ENCODE results near the gene LDLRAD4.

Gene LDLRAD4

DNA sequence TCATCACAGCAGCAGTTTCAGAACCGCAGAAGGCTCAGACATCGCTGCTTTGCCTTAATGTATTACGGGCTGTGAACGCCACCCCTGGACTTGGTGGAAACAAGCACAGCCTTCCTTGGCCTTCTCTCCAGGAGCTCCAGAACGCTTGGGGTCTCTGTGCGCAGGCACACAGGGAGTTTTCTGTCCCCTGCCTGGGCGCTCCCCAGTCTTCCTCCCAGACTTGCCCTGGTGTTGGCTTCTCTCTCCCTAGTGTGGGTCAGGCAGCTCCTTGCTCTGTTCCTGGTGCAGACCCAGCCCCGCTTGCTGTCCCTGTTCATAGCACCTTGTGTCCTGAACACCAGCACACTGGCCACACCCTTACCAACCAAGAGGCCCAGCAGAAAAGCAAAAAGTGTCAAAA, 404.2 kb downstream of the LDLRAD4 start:
- no peak for FAIRE-seq
- no peak for DNase-seq (ENCODE audit: insufficient read length, low spot score)
- no peak for TF ChIP-seq TAF1 (IDR thresholded peaks at IDR 0.05; ENCODE audit: low read depth, low read length)
- no peak for TF ChIP-seq PAX5 (IDR thresholded peaks at IDR 0.05; ENCODE audit: insufficient read depth, low read length, severe bottlenecking)
- no peak for TF ChIP-seq POU2F2 (IDR thresholded peaks at IDR 0.05; ENCODE audit: low read depth, low read length)
- TF ChIP-seq POLR2AphosphoS5 (IDR thresholded peaks at IDR 0.05; ENCODE audit: low read depth, low read length), result no peak
- TF ChIP-seq SPI1 (IDR thresholded peaks at IDR 0.05; ENCODE audit: low read depth, low read length), result no peak
- TF ChIP-seq POLR2A (IDR thresholded peaks at IDR 0.05; ENCODE audit: low read depth, low read length), result no peak

DNA sequence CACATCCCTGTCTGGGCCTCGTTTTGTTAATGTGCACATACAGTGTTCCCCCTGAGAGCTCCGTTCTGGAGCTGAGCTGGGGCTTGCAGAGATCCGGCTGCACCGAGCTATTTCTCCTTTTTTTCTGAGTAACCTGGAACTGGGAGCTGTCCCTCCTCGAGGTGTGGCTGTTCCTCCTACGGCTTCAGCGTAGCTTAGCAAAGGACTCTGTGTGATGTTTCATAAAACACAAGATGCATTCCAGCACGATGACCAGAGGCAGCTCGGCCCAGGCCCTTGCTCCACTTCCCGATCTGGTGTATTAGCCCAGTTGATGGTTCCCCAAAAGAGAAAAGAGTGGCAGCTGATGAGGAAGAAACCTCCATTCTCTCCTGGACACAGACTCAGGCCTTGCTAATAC, 404.8 kb downstream of the LDLRAD4 start:
- FAIRE-seq (no peak), DNase-seq (ENCODE audit: insufficient read length, low spot score) (no peak)
- no peak for TF ChIP-seq TAF1 (IDR thresholded peaks at IDR 0.05; ENCODE audit: low read depth, low read length)
- no peak for TF ChIP-seq POLR2A (IDR thresholded peaks at IDR 0.05; ENCODE audit: low read depth, low read length)
- TF ChIP-seq POLR2AphosphoS5 (IDR thresholded peaks at IDR 0.05; ENCODE audit: low read depth, low read length), result no peak
- TF ChIP-seq SPI1 (IDR thresholded peaks at IDR 0.05; ENCODE audit: low read depth, low read length), result no peak
- TF ChIP-seq POU2F2 (IDR thresholded peaks at IDR 0.05; ENCODE audit: low read depth, low read length), result no peak
- TF ChIP-seq PAX5 (IDR thresholded peaks at IDR 0.05; ENCODE audit: insufficient read depth, low read length, severe bottlenecking), result no peak

DNA sequence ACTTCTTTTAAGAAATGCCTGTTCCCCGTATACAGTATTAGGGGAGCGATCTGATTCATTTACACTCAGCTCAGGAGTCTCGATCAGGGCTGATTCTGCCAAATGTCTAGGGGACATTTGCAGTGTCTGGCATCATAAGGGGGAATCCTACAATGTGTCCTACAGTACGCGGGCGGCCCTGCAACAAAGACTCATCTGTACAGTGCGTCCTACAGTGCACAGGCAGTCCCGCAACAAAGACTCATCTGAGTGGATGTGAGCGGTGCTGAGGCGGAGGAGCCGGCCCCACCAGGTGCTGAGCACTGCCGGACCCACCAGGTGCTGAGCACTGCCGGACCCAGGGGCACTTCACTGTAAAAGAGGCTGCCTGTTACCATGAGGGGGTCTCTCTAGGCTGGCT, 405.3 kb downstream of the LDLRAD4 start:
- DNase-seq (ENCODE audit: insufficient read length, low spot score) (no peak), FAIRE-seq (no peak)
- no peak for TF ChIP-seq PAX5 (IDR thresholded peaks at IDR 0.05; ENCODE audit: insufficient read depth, low read length, severe bottlenecking)

DNA sequence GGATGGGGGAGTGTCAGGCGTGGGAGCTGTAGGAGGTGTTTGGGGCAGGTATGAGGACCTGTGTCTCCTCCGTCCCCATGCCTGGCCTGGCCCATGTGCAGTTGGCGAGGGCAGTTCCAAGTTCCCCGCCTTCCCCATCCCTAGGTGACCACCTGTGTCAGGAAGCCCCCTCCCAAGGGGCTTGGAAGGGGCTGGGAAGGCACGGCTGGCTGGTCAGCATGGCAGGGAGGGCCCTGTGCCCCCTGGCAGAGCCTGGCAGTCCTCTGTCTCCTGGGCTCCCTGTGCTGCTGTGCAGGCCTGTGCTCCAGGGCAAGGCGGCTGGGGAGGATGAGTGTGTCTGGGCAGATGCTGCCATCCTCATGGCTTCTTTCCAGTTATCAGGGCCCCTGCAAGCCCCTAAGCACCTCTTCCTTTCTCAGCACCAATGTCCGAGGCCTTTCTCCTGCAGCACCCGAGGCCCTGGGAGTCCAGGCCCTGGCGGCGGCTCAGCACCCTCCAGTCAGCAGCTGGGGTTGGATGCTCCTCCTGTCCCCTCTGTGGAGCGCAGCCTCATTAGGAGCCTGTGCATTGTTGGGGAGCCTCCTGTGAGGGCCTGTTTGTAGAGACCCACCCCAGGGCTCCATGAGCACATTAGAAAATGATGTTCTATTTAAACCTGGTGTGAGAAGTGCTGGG, 406.1 kb downstream of the LDLRAD4 start:
- no peak for TF ChIP-seq POLR2A (IDR thresholded peaks at IDR 0.05; ENCODE audit: low read depth, low read length)
- TF ChIP-seq POLR2AphosphoS5 (IDR thresholded peaks at IDR 0.05; ENCODE audit: low read depth, low read length), result no peak
- TF ChIP-seq POU2F2 (IDR thresholded peaks at IDR 0.05; ENCODE audit: low read depth, low read length), result no peak
- no peak for TF ChIP-seq PAX5 (IDR thresholded peaks at IDR 0.05; ENCODE audit: insufficient read depth, low read length, severe bottlenecking)
- no peak for TF ChIP-seq TAF1 (IDR thresholded peaks at IDR 0.05; ENCODE audit: low read depth, low read length)
- TF ChIP-seq SPI1 (IDR thresholded peaks at IDR 0.05; ENCODE audit: low read depth, low read length), result no peak
- FAIRE-seq, result no peak
- DNase-seq (ENCODE audit: insufficient read length, low spot score), result no peak

DNA sequence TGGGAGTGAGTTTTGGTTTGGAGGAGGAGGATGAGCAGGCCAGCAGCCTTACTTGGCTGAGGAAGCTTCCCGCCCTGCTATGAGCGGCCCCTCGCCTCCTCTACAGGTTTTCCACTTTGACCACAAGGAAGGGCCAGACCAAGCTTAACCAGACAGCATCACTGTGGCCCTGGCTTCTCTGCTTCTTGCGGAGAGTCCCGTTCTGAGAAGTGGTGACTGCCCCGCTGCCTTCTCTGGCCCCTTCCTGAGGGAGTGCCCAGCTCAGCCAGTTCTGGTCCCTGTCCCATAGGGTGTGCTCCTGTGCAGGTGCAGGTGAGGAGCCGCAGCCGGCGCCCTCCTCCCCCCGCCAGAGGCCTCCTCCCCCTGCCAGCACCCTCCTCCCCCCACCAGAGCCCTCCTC, 406.8 kb downstream of the LDLRAD4 start:
- FAIRE-seq (no peak), DNase-seq (ENCODE audit: insufficient read length, low spot score) (no peak)
- TF ChIP-seq PAX5 (IDR thresholded peaks at IDR 0.05; ENCODE audit: insufficient read depth, low read length, severe bottlenecking), result no peak
- no peak for TF ChIP-seq POLR2A (IDR thresholded peaks at IDR 0.05; ENCODE audit: low read depth, low read length)
- TF ChIP-seq POU2F2 (IDR thresholded peaks at IDR 0.05; ENCODE audit: low read depth, low read length), result no peak
- TF ChIP-seq POLR2AphosphoS5 (IDR thresholded peaks at IDR 0.05; ENCODE audit: low read depth, low read length), result no peak
- TF ChIP-seq SPI1 (IDR thresholded peaks at IDR 0.05; ENCODE audit: low read depth, low read length), result no peak
- TF ChIP-seq TAF1 (IDR thresholded peaks at IDR 0.05; ENCODE audit: low read depth, low read length), result no peak

DNA sequence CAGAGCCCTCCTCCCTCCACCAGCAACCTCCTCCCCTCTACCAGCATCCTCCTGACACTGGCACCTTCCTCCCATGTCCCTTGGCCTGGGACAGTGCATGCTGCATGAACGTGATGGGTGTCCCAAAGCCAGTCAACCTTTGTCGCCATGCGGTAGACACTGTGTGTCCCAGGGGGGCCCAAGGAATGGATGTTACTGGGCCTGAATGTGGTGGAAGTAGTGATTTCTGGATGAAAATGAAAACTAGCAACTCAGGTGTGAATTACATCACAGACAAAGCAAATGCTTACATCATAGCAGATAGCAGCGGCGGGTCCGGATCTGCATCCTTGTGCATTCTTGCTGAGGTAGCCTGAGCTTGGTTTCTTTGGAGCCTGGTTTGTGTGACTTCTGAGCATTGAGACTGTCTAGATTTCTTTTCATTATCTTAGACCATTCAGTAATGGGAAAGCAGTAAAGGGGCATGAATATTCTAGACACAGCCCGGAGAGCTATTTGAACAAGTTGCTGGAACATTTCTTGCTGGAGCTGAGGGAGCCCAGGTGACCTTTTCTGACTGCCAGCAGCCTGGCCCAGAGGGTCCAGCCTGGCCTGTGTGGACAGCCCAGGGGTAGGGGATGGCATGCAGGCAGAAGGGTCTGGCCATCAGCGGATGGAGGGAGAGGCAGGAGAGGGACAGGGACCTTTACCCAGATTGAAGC, 407.4 kb downstream of the LDLRAD4 start:
- DNase-seq (ENCODE audit: insufficient read length, low spot score), result no peak
- FAIRE-seq, result no peak
- TF ChIP-seq PAX5 (IDR thresholded peaks at IDR 0.05; ENCODE audit: insufficient read depth, low read length, severe bottlenecking) (no peak), TAF1 (IDR thresholded peaks at IDR 0.05; ENCODE audit: low read depth, low read length) (no peak), POLR2AphosphoS5 (IDR thresholded peaks at IDR 0.05; ENCODE audit: low read depth, low read length) (no peak), POU2F2 (IDR thresholded peaks at IDR 0.05; ENCODE audit: low read depth, low read length) (no peak), POLR2A (IDR thresholded peaks at IDR 0.05; ENCODE audit: low read depth, low read length) (no peak), SPI1 (IDR thresholded peaks at IDR 0.05; ENCODE audit: low read depth, low read length) (no peak)

DNA sequence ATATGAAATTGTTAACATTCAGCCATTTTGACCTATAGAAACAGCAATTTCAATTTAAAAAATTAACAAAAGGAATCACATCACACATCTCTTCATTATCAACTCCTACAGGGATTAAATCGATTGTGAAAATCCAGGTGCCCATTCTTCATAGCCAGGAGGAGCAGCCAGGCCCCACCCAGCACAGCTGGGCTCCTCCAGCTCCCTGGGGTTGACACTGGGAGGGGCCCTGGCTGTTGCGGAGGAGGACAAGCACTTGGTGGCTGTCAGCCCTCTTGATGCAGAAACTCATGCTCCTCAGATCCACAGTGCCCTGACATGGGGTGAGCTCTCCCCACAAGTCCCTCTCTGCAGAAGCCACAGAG, 408.0 kb downstream of the LDLRAD4 start:
- DNase-seq (ENCODE audit: insufficient read length, low spot score), result no peak
- no peak for FAIRE-seq
- no peak for TF ChIP-seq POLR2A (IDR thresholded peaks at IDR 0.05; ENCODE audit: low read depth, low read length)
- no peak for TF ChIP-seq POU2F2 (IDR thresholded peaks at IDR 0.05; ENCODE audit: low read depth, low read length)
- TF ChIP-seq SPI1 (IDR thresholded peaks at IDR 0.05; ENCODE audit: low read depth, low read length), result no peak
- TF ChIP-seq POLR2AphosphoS5 (IDR thresholded peaks at IDR 0.05; ENCODE audit: low read depth, low read length), result no peak
- no peak for TF ChIP-seq TAF1 (IDR thresholded peaks at IDR 0.05; ENCODE audit: low read depth, low read length)
- no peak for TF ChIP-seq PAX5 (IDR thresholded peaks at IDR 0.05; ENCODE audit: insufficient read depth, low read length, severe bottlenecking)

DNA sequence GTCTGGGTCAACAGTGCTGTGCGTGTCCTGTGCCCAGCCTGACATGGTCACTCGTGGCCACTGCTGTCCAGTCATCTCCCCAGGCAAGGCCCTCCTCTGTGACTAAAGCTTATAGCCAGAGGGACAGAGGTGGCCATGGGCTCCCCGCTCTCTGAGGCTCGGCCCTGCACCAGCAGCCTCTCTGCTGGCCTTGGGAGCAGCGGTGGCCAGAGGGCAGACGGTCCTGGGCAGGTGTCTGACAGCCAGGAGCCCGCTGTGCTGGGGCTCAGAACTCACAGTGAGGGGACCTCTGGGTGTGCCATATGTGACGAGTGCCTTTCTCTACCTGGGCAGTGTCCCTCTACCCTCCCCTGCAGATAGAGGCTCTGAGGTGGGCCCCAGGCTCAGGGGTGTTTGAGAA, 409.1 kb downstream of the LDLRAD4 start:
- no peak for FAIRE-seq
- TF ChIP-seq POLR2A (IDR thresholded peaks at IDR 0.05; ENCODE audit: low read depth, low read length) (no peak), TAF1 (IDR thresholded peaks at IDR 0.05; ENCODE audit: low read depth, low read length) (no peak), PAX5 (IDR thresholded peaks at IDR 0.05; ENCODE audit: insufficient read depth, low read length, severe bottlenecking) (no peak), SPI1 (IDR thresholded peaks at IDR 0.05; ENCODE audit: low read depth, low read length) (no peak), POLR2AphosphoS5 (IDR thresholded peaks at IDR 0.05; ENCODE audit: low read depth, low read length) (no peak)
- DNase-seq (ENCODE audit: insufficient read length, low spot score), result no peak

DNA sequence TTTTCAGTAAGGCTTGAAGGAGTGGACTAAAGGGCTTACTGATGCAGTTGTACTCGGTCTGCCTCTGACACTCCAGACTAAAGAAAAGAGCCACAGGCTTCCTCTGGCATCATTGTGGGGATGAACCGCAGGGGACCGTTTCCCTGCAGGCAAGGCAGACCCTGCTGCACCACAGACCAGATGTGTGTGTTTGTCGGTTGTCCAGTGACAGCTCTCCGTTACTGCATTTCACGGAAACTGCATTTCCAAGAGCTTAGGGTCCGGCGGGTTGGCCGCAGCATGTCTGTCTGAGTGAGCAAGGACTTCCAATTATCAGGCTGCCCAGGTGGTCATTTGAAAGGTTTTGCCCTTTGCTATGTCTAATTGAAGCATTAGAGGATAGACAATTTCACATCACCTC, 409.7 kb downstream of the LDLRAD4 start:
- no peak for DNase-seq (ENCODE audit: insufficient read length, low spot score)
- TF ChIP-seq TAF1 (IDR thresholded peaks at IDR 0.05; ENCODE audit: low read depth, low read length) (no peak), SPI1 (IDR thresholded peaks at IDR 0.05; ENCODE audit: low read depth, low read length) (no peak)
- FAIRE-seq, result no peak

Data from GM12891 (cell line).